GM12892 (cell line): ENCODE measurements around the gene PLOD2.

Source experiments
- DNase-seq: peaks from one replicate; pipeline ENCODE4 v3.0.0; 2011; ENCODE audit not compliant: insufficient read length
- FAIRE-seq: peaks from 2 replicates; lab custom pipeline; 2011; peaks lifted over from hg19 to GRCh38; lab: Jason Lieb, UNC
- POLR2A ChIP-seq: IDR thresholded peaks from 2 replicates; pipeline ENCODE4 v1.6.1; 2011; ENCODE audit warnings: low read depth, low read length, control low read depth
- POLR2AphosphoS5 ChIP-seq: IDR thresholded peaks from 2 replicates; pipeline ENCODE4 v1.6.1; 2011; ENCODE audit warnings: low read depth, low read length, control low read depth
- TAF1 ChIP-seq: IDR thresholded peaks from 2 replicates; pipeline ENCODE4 v1.6.1; 2011; ENCODE audit warnings: low read depth, mild to moderate bottlenecking, control low read depth, low read length, borderline replicate concordance

PLOD2 gene

GRCh38 chr3:146090521-146090920, 70.5 kb downstream of the PLOD2 start:
- TF ChIP-seq POLR2A (no peak), POLR2AphosphoS5 (no peak), TAF1 (no peak)
- DNase-seq (no peak), FAIRE-seq (no peak)

GRCh38 chr3:146088840-146089239, 72.1 kb downstream of the PLOD2 start:
- TF ChIP-seq POLR2AphosphoS5: no peak
- TF ChIP-seq POLR2A: no peak
- TF ChIP-seq TAF1: no peak
- DNase-seq: no peak
- FAIRE-seq: no peak

GRCh38 chr3:146087116-146087515, 73.9 kb downstream of the PLOD2 start:
- TF ChIP-seq POLR2A: no peak
- TF ChIP-seq TAF1: no peak
- no peak for TF ChIP-seq POLR2AphosphoS5
- no peak for FAIRE-seq
- DNase-seq: no peak

GRCh38 chr3:146086211-146086610, 74.8 kb downstream of the PLOD2 start:
- DNase-seq (no peak), FAIRE-seq (no peak)
- TF ChIP-seq TAF1: no peak
- no peak for TF ChIP-seq POLR2AphosphoS5
- no peak for TF ChIP-seq POLR2A

- no peak for TF ChIP-seq TAF1
- no peak for TF ChIP-seq POLR2A
- no peak for TF ChIP-seq POLR2AphosphoS5
- DNase-seq: no peak
- no peak for FAIRE-seq
These were observed 75.3 kb downstream of the PLOD2 start for GRCh38 chr3:146085678-146086077.

- TF ChIP-seq POLR2AphosphoS5 (no peak), POLR2A (no peak), TAF1 (no peak)
- FAIRE-seq (no peak), DNase-seq (no peak)
These were observed 80.4 kb downstream of the PLOD2 start for GRCh38 chr3:146080578-146080977.

- no peak for DNase-seq
- FAIRE-seq: no peak
- no peak for TF ChIP-seq POLR2AphosphoS5
These were observed 83.0 kb downstream of the PLOD2 start for GRCh38 chr3:146078031-146078430.

- no peak for DNase-seq
- no peak for FAIRE-seq
- TF ChIP-seq POLR2A: no peak
- no peak for TF ChIP-seq POLR2AphosphoS5
- TF ChIP-seq TAF1: no peak
These were observed 83.8 kb downstream of the PLOD2 start for GRCh38 chr3:146077181-146077580.

- DNase-seq (no peak), FAIRE-seq (no peak)
- TF ChIP-seq POLR2A (no peak), POLR2AphosphoS5 (no peak), TAF1 (no peak)
These were observed 88.2 kb downstream of the PLOD2 start for GRCh38 chr3:146072824-146073223.

- no peak for FAIRE-seq
- TF ChIP-seq TAF1: no peak
- TF ChIP-seq POLR2A: no peak
- no peak for TF ChIP-seq POLR2AphosphoS5
- no peak for DNase-seq
These were observed 88.9 kb downstream of the PLOD2 start for GRCh38 chr3:146072061-146072460.

- DNase-seq (no peak), FAIRE-seq (no peak)
- no peak for TF ChIP-seq POLR2A
- TF ChIP-seq TAF1: no peak
- no peak for TF ChIP-seq POLR2AphosphoS5
These were observed 89.4 kb downstream of the PLOD2 start for GRCh38 chr3:146071632-146072031.

GRCh38 chr3:146067048-146067447, 93.9 kb downstream of the PLOD2 start:
- no peak for DNase-seq
- TF ChIP-seq TAF1: no peak
- no peak for TF ChIP-seq POLR2AphosphoS5
- no peak for TF ChIP-seq POLR2A
- FAIRE-seq: no peak

GRCh38 chr3:146065573-146066006, 95.4 kb downstream of the PLOD2 start:
- DNase-seq: no peak
- FAIRE-seq: no peak
- TF ChIP-seq POLR2A: no peak
- TF ChIP-seq TAF1: no peak
- no peak for TF ChIP-seq POLR2AphosphoS5
